ENCODE measurements around the gene FLOT2. TPM values are rescaled to one million over a fixed set of nuclear protein-coding genes. Genes with fewer than 3 reads are reported as not detected.
"Not testable (repeated sequence)": the region's sequence is repeated elsewhere in the genome, so short reads cannot be mapped to it uniquely, and the experiment has no call there.

The FLOT2 gene
- polyA plus RNA-seq, 2 donors = 33.0 to 52.3 TPM

- no peaks in the 10 kb centered on the region for H3K9me3 ChIP-seq (ENCODE audit: control insufficient read depth in 2 of 2, insufficient read depth in 1 of 2, low read depth in 1 of 2, low read length in 1 of 2)
- H3K27ac ChIP-seq (ENCODE audit: low read depth in 2 of 2, low read length in 1 of 2) = peak overlapping the region; percentile 71 to 84
- H3K27me3 ChIP-seq (ENCODE audit: control insufficient read depth in 1 of 2, insufficient read depth in 2 of 2, low read length in 2 of 2) = no peaks in the 10 kb centered on the region
- H3K4me3 ChIP-seq (ENCODE audit: low read depth in 1 of 2, low read length in 2 of 2) = peak overlapping the region; percentile 81 to 98
- peaks cover 0 to 3% of the 10 kb centered on the region in 2 donors for H3K4me1 ChIP-seq (ENCODE audit: control insufficient read depth in 2 of 2, insufficient read depth in 2 of 2, low read length in 1 of 2)
- WGBS, 2 donors = 13 to 14% methylated on average over 5 of the region's 5 CpGs
- H3K36me3 ChIP-seq (ENCODE audit: control insufficient read depth in 2 of 2, insufficient read depth in 2 of 2, low read length in 1 of 2) = peaks cover 5 to 13% of the 10 kb centered on the region in 2 donors
These were observed 42.2 kb downstream of the FLOT2 start for GRCh38 chr17:28855336-28855679.

- no peaks in the 10 kb centered on the region for H3K27me3 ChIP-seq (ENCODE audit: control insufficient read depth in 1 of 2, insufficient read depth in 2 of 2, low read length in 2 of 2)
- H3K9me3 ChIP-seq (ENCODE audit: control insufficient read depth in 2 of 2, insufficient read depth in 1 of 2, low read depth in 1 of 2, low read length in 1 of 2) = no peaks in the 10 kb centered on the region
- H3K36me3 ChIP-seq (ENCODE audit: control insufficient read depth in 2 of 2, insufficient read depth in 2 of 2, low read length in 1 of 2) = peaks cover 4 to 11% of the 10 kb centered on the region in 2 donors
- peak within 1 kb of the TSS; percentile 71 to 84 for H3K27ac ChIP-seq (ENCODE audit: low read depth in 2 of 2, low read length in 1 of 2)
- peaks cover 0 to 3% of the 10 kb centered on the region in 2 donors for H3K4me1 ChIP-seq (ENCODE audit: control insufficient read depth in 2 of 2, insufficient read depth in 2 of 2, low read length in 1 of 2)
- WGBS, 2 donors = 1 to 2% methylated on average over 42 of the region's 42 CpGs
- peak within 1 kb of the TSS; percentile 81 to 98 for H3K4me3 ChIP-seq (ENCODE audit: low read depth in 1 of 2, low read length in 2 of 2)
These were observed 42.8 kb downstream of the FLOT2 start, which contains the start of gene ERAL1 for GRCh38 chr17:28854457-28855335. ERAL1 (plus strand) TSS chr17:28855016; CDS start chr17:28855035, 19 bp downstream.

GRCh38 chr17:28853295-28853694 lies 44.2 kb downstream of the FLOT2 start:
- H3K27ac ChIP-seq (ENCODE audit: low read depth in 2 of 2, low read length in 1 of 2) = no peak overlapping the region

GRCh38 chr17:28849281-28849680 lies 48.3 kb downstream of the FLOT2 start:
- Histone ChIP-seq H3K36me3 (ENCODE audit: control insufficient read depth in 2 of 2, insufficient read depth in 2 of 2, low read length in 1 of 2) (no peaks in the 10 kb centered on the region), H3K4me1 (ENCODE audit: control insufficient read depth in 2 of 2, insufficient read depth in 2 of 2, low read length in 1 of 2) (peaks cover 0 to 2% of the 10 kb centered on the region in 2 donors), H3K27me3 (ENCODE audit: control insufficient read depth in 1 of 2, insufficient read depth in 2 of 2, low read length in 2 of 2) (no peaks in the 10 kb centered on the region), H3K4me3 (ENCODE audit: low read depth in 1 of 2, low read length in 2 of 2) (no peak overlapping the region), H3K27ac (ENCODE audit: low read depth in 2 of 2, low read length in 1 of 2) (no peak overlapping the region), H3K9me3 (ENCODE audit: control insufficient read depth in 2 of 2, insufficient read depth in 1 of 2, low read depth in 1 of 2, low read length in 1 of 2) (no peaks in the 10 kb centered on the region)
- WGBS, 2 donors = 79 to 80% methylated on average over 5 of the region's 5 CpGs

More at GRCh38 chr17:28853295-28853694, 44.2 kb downstream of the FLOT2 start:
- Histone ChIP-seq H3K4me1 (ENCODE audit: control insufficient read depth in 2 of 2, insufficient read depth in 2 of 2, low read length in 1 of 2) (peaks cover 0 to 3% of the 10 kb centered on the region in 2 donors), H3K4me3 (ENCODE audit: low read depth in 1 of 2, low read length in 2 of 2) (no peak overlapping the region), H3K36me3 (ENCODE audit: control insufficient read depth in 2 of 2, insufficient read depth in 2 of 2, low read length in 1 of 2) (peaks cover 4 to 5% of the 10 kb centered on the region in 2 donors), H3K27me3 (ENCODE audit: control insufficient read depth in 1 of 2, insufficient read depth in 2 of 2, low read length in 2 of 2) (no peaks in the 10 kb centered on the region), H3K9me3 (ENCODE audit: control insufficient read depth in 2 of 2, insufficient read depth in 1 of 2, low read depth in 1 of 2, low read length in 1 of 2) (no peaks in the 10 kb centered on the region)
- WGBS, 2 donors = 89 to 94% methylated on average over 2 of the region's 2 CpGs

GRCh38 chr17:28848667-28849066 lies 48.9 kb downstream of the FLOT2 start:
- not testable (repeated sequence) for H3K27ac ChIP-seq (ENCODE audit: low read depth in 2 of 2, low read length in 1 of 2); H3K9me3 ChIP-seq (ENCODE audit: control insufficient read depth in 2 of 2, insufficient read depth in 1 of 2, low read depth in 1 of 2, low read length in 1 of 2); H3K4me1 ChIP-seq (ENCODE audit: control insufficient read depth in 2 of 2, insufficient read depth in 2 of 2, low read length in 1 of 2); H3K4me3 ChIP-seq (ENCODE audit: low read depth in 1 of 2, low read length in 2 of 2); H3K27me3 ChIP-seq (ENCODE audit: control insufficient read depth in 1 of 2, insufficient read depth in 2 of 2, low read length in 2 of 2); H3K36me3 ChIP-seq (ENCODE audit: control insufficient read depth in 2 of 2, insufficient read depth in 2 of 2, low read length in 1 of 2)
- WGBS, 2 donors = 86 to 88% methylated on average over 15 of the region's 15 CpGs

GRCh38 chr17:28846699-28847098 lies 50.8 kb downstream of the FLOT2 start:
- not testable (repeated sequence) for H3K27me3 ChIP-seq (ENCODE audit: control insufficient read depth in 1 of 2, insufficient read depth in 2 of 2, low read length in 2 of 2); H3K27ac ChIP-seq (ENCODE audit: low read depth in 2 of 2, low read length in 1 of 2); H3K9me3 ChIP-seq (ENCODE audit: control insufficient read depth in 2 of 2, insufficient read depth in 1 of 2, low read depth in 1 of 2, low read length in 1 of 2); H3K4me1 ChIP-seq (ENCODE audit: control insufficient read depth in 2 of 2, insufficient read depth in 2 of 2, low read length in 1 of 2); H3K4me3 ChIP-seq (ENCODE audit: low read depth in 1 of 2, low read length in 2 of 2); H3K36me3 ChIP-seq (ENCODE audit: control insufficient read depth in 2 of 2, insufficient read depth in 2 of 2, low read length in 1 of 2)
- WGBS, 2 donors = 89 to 90% methylated on average over 9 of the region's 9 CpGs

- Histone ChIP-seq H3K4me3 (ENCODE audit: low read depth in 1 of 2, low read length in 2 of 2) (no peak overlapping the region), H3K27me3 (ENCODE audit: control insufficient read depth in 1 of 2, insufficient read depth in 2 of 2, low read length in 2 of 2) (no peaks in the 10 kb centered on the region), H3K36me3 (ENCODE audit: control insufficient read depth in 2 of 2, insufficient read depth in 2 of 2, low read length in 1 of 2) (no peaks in the 10 kb centered on the region), H3K27ac (ENCODE audit: low read depth in 2 of 2, low read length in 1 of 2) (no peak overlapping the region), H3K9me3 (ENCODE audit: control insufficient read depth in 2 of 2, insufficient read depth in 1 of 2, low read depth in 1 of 2, low read length in 1 of 2) (no peaks in the 10 kb centered on the region), H3K4me1 (ENCODE audit: control insufficient read depth in 2 of 2, insufficient read depth in 2 of 2, low read length in 1 of 2) (no peaks in the 10 kb centered on the region)
- WGBS, 2 donors = 86 to 87% methylated on average over 10 of the region's 10 CpGs
These were observed 51.3 kb downstream of the FLOT2 start for GRCh38 chr17:28846231-28846630.

GRCh38 chr17:28843816-28844148 lies 53.8 kb downstream of the FLOT2 start:
- no peaks in the 10 kb centered on the region for H3K4me1 ChIP-seq (ENCODE audit: control insufficient read depth in 2 of 2, insufficient read depth in 2 of 2, low read length in 1 of 2)

GRCh38 chr17:28842282-28843012 lies 55.1 kb downstream of the FLOT2 start, which contains the start of gene FAM222B:
FAM222B (minus strand) TSS chr17:28842790; CDS start chr17:28766667, 76,123 bp downstream.
- Histone ChIP-seq H3K27ac (ENCODE audit: low read depth in 2 of 2, low read length in 1 of 2) (peak within 1 kb of the TSS; percentile 75 to 83), H3K9me3 (ENCODE audit: control insufficient read depth in 2 of 2, insufficient read depth in 1 of 2, low read depth in 1 of 2, low read length in 1 of 2) (no peaks in the 10 kb centered on the region)
- 1% methylated on average over 44 of the region's 44 CpGs for WGBS, 2 donors

More at GRCh38 chr17:28843816-28844148, 53.8 kb downstream of the FLOT2 start:
- Histone ChIP-seq H3K9me3 (ENCODE audit: control insufficient read depth in 2 of 2, insufficient read depth in 1 of 2, low read depth in 1 of 2, low read length in 1 of 2) (no peaks in the 10 kb centered on the region), H3K27ac (ENCODE audit: low read depth in 2 of 2, low read length in 1 of 2) (no peak overlapping the region), H3K27me3 (ENCODE audit: control insufficient read depth in 1 of 2, insufficient read depth in 2 of 2, low read length in 2 of 2) (no peaks in the 10 kb centered on the region), H3K4me3 (ENCODE audit: low read depth in 1 of 2, low read length in 2 of 2) (no peak overlapping the region), H3K36me3 (ENCODE audit: control insufficient read depth in 2 of 2, insufficient read depth in 2 of 2, low read length in 1 of 2) (no peaks in the 10 kb centered on the region)
- 91 to 94% methylated on average over 6 of the region's 6 CpGs for WGBS, 2 donors

More at GRCh38 chr17:28842282-28843012, 55.1 kb downstream of the FLOT2 start, which contains the start of gene FAM222B:
- Histone ChIP-seq H3K4me3 (ENCODE audit: low read depth in 1 of 2, low read length in 2 of 2) (peak within 1 kb of the TSS; percentile 84 to 85), H3K27me3 (ENCODE audit: control insufficient read depth in 1 of 2, insufficient read depth in 2 of 2, low read length in 2 of 2) (no peaks in the 10 kb centered on the region), H3K36me3 (ENCODE audit: control insufficient read depth in 2 of 2, insufficient read depth in 2 of 2, low read length in 1 of 2) (no peaks in the 10 kb centered on the region), H3K4me1 (ENCODE audit: control insufficient read depth in 2 of 2, insufficient read depth in 2 of 2, low read length in 1 of 2) (no peaks in the 10 kb centered on the region)

All from esophagus (tissue), 2 donors.